Measurements from ENCODE around the gene GLP2R.

GLP2R gene

DNA sequence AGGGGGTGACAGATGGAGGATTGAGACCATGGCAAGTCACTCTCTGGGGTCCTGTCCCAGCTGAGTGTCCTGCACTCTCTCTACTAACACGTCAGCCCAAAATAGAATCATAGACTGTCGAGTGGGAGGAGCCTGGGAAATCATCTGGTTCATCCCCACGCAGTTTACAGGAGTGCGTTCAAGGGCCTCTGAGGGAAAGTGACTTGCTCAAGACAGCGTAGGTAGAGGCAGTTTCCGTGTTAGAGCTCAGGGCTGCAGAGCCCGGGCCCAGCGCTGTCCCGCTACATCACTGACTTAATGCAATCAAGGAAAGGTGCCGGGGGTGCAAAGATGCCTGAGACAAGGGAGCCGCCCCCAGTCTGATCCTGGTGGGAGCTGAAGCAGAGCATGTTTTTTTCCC is 14.2 kb upstream of the GLP2R start:
- DNase-seq: no peak

DNA sequence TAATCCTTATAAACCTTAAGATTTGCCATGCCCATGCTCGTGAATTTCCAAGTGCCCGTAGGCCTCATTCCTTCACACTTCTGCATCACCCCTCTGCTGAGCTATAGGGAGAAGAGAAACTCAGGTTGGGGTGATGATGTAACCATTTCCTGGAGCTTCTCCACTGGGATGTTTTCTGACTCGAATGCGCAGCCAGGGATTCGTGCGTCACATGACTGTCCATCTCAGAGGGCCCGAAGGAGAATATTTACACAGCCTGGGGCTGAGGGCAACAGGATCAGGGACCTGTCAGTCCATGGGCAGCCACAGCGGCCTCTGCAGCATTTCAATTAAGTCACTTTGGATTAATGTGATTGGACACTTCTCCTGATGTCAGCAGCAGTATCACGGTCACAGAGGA is 12.6 kb upstream of the GLP2R start:
- DNase-seq: no peak

DNA sequence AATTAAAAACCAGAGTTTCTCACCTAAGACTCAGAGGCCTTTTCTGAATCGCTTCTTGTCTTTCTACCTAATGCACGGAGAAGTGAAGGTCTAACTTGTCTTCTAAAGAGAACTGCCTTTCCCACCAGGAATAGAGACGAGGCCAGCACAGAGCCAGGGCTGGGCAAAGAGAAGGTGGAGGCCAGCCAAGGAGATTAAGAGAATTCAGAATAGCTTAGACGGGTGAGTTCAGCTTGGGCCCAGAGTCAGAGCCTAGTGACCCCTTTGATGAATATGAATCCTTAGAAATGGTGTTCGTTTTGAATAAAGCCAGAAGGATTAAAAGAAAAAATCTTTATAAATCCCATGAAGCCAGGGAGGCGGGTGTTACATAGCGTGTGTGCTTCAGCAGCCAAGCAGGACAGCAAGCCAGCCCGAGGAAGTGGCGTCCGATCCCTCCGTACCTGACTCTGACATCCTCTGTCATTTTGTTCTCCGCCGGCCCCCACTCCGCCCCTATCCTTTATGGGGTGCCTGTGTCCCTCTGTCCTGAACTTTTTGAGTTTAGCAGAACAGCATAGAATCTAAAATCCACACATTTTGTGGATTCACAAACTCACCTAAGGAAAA is 11.3 kb upstream of the GLP2R start:
- DNase-seq: no peak

DNA sequence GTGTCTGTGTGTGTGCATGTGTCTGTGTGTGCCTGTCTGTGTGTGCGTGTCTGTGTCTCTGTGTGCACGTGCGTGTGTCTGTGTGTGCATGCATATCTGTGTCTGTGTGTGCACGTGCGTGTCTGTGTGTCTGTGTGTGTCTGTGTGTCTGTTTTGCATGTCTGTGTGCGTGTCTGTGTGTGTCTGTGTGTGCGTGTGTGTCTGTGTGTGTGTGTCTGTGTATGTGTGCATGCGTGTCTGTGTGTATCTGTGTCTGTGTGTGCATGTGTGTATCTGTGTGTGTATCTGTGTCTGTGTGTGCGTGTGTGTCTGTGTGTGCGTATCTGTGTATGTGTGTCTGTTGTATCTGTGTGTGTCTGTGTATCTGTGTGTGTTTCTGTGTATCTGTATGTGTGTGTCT is 9.3 kb upstream of the GLP2R start:
- no peak for DNase-seq

DNA sequence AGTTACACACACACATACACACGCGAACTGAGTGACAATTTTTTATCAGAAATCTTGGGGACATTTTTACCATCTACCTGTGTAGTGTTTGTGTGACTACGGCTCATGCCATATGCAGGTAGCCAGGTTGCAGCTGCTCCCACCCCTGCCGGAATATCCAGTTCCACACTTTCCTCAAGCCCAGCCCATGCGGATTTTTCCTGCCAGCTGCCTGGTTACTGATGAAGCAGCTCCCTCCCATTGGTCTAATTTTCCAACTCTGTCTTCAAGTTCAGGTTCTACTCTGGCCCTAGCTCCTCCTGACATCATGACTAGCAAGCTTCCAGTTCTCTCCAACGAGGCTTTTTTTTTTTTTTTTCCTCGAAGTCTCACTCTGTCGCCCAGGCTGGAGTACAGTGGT is 8.6 kb upstream of the GLP2R start:
- DNase-seq: peak in 23 of 56 donors; percentile 1 to 52 (median 18)

DNA sequence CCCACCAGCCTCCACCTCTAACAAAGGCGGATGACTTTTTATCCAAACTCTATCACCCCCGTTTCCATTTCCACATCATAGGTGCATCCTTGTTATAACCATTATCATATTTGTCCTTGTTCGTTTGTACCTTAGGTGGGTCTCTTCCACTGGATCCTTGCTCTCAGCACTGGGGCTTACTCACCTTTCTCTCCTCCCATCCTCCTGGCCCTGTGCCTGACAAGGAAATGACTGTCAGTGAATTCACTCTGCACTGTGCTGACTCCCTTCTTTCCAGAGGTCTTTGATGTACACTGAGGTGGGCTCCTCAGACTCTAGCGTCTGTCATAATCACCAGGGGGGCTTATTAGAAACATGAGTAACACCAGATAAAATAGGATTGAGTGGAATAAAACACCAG is 7.0 kb upstream of the GLP2R start:
- DNase-seq: no peak

DNA sequence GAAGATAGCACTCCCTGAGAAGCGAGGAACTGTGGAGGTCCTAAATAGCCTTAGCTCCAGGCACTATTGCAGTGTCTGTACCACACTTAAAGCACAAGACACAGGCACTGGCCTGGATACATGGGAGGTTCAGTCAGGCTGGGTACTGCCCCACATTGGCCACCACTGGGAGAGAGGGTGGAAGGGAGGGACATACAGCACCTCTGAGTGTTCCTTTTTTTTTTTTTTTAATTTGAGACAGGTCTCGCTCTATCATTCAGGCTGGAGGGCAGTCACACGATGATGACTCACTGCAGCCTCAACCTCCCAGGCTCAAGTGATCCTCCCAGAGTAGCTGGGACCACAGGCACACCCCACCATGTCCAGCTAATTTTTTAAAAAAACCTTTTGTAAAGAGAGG is 5.3 kb upstream of the GLP2R start:
- no peak for DNase-seq

DNA sequence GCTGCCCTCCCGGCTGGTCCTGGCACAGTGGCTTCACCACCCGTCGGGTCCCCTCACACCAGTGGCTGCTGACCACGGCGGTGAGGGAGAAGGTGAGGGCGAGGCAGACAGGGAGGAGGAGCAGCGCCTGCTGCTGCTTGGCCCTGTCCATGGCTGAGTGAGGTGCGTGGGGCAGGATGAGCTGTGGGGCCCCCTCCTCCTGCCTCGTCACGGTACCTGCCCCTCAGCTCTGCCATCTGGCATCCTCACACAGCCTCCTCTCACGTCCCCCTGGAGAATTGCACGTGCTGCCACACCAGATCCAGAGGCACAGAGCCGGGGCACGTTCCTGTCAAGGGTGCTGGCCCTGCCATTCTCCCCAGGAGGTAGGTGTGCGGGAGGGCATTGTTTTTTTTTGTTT is 3.8 kb upstream of the GLP2R start, which contains the start of gene GSG1L2:
Gene GSG1L2 (minus strand): TSS at position 159 of the 400 bp plus-strand sequence. CDS start 8 bp downstream, at position 151.
- DNase-seq: no peak

DNA sequence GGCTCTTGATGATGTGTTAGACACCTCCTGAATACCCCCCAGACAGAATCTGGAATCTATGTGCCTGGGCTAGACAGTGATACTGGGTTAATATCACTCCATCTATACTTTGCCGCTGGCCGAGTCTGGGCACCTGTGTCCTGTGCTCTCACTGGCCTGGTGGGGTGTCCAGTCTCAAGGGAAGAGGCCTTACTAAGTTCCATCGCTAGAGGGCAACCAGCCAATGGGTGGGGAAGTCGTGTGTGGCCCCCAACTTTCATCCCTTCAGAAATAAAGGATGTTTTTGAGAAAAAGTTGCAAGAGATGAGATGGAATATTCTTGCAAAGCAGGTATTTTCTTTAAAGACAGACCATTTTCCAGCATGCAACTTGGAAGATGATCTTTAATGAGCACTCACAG is 1.6 kb upstream of the GLP2R start:
- no peak for DNase-seq

DNA sequence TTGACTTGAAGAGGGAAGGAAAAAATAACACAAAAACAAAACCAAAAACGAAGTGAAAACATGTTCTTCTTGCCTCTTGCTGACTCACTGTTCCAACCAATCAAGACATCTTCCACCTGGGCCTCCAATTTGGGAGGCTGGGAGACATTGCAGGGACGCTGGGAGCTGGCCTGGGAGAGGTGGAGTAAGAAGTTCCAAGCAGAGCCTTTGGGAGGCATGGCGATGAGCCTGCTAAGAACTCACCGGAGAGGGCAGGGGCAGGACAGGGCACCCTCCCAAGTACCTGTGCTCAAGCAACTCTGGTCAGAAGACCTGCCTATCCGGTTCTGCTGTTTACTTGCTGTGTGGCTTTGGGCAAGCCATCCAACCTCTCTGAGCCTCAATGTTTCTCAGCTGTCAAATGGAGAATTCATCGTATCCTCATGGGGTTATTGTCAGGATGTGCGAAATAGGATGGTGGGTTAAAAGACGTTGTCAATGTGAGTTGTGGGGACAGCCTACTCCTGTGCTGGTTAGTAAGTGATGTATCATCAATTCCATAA is 856 bp upstream of the GLP2R start:
- no peak for DNase-seq

DNA sequence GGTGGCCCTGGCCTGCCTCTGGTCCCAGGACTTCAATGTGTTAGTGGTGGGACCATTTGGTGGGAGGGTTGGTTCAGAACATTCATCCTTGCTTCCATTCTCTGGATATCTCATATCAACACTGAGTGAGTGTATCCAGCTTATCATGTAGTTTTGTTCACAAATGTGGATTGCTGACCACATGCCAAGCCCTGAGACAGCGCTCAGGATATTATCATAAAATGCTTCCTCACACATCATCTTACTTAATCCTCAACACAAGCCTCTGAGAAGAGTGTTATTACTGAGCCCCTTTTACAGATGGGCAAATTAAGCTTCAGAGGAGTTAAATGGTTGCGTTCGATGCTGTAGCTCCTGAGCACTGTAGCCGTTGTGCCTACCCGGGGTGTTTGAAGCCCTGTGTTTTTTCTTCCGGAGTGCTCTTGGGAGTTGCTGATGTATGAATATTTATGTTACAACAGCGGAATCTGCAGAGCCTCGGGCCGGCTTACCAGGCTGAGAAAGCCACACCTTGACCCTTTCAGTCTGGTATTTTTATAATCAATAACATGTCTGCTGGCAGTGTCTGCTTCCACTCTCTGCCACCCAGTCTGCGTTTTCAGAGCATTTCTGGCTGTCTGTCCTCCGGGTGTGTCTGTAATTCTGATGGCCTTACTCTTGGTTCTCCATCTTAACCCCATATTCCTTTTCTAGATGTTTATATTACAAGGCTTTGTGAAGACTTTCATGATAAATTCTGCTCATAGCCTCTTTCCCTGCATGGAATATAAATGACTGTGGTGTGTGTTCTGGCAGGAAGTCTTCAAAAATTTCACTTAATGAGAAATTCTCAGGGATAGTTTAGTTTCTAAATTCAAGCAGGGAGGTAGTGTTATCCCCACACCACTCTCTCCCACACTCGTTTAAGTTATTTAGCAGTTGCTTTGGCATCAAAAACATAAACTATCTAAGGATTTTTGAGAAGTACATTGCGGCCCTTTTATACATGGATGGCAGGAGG is 2.9 kb downstream of the GLP2R start:
- DNase-seq: no peak

DNA sequence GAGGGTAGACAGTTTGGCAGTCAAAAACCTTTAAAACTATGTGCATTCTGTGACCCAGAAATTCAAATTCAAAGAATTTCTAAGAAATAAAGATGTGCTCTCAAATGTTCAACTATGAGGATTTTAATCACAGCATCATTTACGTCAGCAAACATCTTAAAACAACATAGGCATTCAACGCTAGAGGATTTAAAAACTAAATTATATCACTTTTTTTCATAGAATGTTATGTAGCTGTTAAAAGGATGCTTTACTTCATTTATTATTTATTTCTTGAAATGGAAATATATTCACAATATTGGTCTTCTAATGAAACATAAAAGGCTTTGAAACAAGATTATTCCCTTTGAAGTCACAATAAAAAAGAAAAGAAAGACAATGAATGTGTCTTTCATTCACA is 3.6 kb downstream of the GLP2R start:
- DNase-seq: no peak

DNA sequence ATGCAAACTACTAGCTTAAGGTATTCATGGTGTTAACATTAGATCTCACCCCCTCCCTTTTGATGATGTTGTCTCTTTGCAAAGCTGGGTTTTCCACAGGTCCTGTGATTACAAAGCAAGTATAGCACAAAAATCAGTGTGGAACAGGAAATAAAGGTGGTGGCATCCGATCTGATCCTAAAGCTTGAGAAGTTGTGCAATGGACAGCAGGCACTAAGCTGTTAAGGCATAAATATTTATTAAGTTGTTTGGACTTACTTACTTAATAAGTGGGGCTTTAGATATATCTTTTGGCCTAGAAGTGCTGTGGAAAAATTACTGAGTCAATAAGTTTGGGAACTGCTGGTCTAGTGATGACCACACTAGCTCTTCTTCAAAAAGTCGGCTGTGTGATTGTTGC is 5.0 kb downstream of the GLP2R start:
- no peak for DNase-seq

DNA sequence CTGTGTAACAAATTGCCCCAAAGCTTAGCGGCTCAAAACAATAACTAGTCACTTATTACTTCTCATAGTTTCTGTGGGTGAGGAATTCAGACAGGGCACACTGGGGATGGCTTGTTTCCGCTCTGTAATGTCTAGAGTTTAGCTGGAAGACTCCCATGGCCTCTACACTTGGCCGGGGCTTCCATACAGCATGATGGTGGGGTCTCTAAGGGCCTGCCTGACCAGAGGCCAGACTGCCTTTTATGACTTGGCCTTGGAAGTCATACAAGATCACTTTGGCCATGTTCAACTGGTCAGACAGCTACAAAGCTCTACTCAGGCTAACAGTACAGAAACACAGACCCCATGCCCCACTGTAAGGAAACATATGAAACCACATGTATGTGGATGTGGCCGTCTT is 8.2 kb downstream of the GLP2R start:
- no peak for DNase-seq

DNA sequence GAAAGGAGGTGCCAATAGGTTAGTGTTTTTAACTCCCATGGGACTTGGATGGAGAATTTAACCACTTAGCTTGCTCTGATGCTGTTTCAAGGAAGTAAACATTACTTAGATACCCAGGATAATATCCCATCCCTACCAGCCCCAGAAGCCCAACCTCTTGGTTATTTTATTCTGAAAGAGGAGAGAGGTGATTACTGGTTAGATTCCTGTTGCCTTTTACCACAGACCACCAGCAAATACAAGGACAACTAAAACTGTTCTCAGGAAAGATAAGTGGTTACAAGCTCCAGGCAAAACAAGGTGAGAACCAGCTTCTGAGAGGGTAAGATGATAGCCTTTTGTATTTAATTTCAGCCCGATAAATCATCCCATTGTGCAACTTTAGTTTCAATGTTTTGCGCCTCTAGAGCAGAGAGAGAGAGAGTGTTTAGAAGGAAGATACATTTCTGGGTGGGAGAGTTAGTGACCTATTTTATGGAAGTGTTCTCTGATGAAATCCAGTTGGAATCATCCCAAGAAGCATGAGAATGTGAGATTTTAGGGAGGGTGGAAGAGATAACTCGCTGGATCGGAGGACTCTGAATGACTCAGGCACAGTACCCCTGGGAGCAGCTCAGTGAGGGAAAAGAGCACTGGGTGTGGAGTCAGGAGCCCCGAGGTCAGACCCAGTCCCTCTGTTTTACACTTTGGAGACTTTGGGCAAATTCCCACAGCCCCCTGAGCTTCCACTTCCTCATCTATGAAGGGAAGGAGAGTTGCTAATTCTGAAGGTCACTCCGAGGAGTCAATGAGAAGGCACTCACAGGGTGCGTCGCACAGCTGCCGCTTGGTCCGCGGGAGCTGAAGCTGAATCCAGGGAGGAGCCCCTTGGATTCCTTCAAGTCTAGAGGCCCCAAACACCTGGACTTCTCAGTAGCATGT is 12.1 kb downstream of the GLP2R start:
- DNase-seq: no peak

DNA sequence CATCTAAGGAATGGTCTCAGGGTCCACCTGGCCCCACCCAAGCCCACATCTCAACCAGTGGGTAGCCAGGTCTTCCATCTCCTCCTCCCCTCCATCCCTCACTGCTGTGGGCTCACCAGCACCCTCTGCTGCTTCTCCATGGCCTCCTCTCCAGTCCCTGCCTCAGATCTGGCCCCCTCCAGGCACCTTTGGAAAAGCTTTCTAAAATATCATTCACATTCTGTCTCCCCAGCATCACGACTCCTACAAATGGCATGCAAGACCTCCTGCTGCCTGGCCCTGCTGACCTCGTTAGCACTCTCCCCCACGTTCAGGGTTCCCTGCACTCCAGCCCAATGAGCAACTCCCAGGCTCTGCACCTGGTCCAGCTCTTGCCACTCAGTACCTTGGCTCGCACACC is 13.7 kb downstream of the GLP2R start:
- DNase-seq: no peak

DNA sequence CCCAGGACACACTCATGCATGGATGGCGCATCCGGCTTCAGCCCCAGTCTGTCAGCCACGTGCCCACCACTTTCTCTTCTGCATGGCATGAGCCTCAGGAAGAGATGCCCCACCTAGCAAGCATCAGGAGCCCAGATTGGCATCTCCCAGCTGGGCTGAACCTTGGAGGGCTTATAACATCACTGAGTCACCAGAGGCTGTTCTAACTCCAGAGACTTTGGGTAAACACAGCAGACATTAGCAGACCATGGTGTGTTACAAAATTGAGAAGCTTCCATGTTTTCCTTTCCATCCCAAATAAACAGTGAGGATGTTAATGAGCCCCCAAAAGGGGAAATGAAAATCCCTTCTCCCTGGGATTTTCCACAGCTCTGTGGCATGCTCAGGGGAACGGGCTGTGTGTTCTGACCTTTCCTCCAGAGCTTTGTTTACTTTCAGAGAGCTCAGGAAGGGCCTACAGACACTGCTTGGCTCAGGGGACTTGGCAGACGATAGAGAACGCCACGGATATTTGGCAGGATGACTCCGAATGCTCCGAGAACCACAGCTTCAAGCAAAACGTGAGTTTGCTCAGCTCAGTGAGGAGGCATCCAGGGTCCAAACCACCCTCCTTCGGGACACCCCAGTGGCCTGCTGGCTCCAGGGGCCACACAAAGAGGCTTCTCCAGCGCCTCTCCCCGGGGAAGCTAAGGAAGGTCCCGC is 16.5 kb downstream of the GLP2R start:
- DNase-seq: peak in 21 of 56 donors; percentile 1 to 53 (median 14)

DNA sequence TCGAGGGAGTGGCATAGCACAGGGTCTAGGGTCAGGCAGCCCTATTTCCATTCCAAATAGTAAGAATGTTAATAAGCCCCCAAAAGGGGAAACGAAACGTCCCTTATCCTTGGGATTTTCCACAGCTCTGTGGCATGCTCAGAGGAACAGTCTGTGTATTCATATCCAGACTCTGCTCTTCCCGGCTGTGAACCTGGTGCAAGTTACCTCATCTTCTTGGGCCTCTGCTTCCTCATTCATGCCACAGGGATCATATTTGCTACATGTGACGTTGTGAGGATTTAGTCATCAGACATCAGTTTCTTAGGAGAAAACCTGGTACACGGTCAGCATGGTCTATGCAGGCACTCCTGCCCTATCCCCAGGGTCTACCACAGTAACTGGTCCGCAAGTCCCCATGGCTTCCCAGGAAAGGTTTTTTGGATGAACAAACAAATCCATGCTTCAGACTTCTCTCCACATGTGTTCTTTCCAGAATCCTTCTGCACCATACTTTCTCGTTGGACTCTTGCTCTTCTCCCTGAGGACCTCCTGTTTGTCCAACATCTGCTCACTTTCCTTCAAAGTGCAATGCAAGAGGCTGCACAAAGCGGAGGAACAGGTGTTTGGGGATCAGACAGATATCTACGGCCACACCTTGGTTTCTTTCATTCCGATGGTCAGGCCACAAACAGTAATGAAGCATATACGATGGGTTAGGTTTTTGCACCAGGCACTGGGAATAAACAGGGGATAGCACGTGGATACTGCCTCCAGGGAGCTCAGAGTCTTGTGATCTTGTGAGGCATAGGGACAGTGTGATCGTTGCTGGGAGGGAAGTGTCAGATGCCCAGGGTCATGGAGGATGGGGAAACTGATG is 17.7 kb downstream of the GLP2R start:
- no peak for DNase-seq

DNA sequence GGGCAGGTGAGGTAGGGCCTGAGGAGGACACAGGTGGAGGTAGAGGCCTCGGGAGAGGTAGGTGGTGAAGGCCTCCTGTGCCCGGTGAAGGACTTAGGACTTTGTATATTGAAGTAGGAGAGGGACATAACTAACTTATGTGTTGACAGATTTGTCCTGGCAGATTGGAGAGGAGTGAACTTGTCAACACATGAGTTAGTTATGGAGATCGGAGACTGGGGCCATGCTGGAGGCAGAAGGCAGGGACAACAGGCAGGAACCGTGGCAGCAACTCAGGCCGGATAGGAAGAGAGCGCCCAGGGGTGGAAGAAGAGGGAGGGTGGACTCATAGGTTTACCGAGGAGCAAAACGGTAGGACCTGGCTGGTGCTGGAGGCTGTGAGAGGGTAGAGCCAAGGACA is 18.4 kb downstream of the GLP2R start:
- DNase-seq: no peak

DNA sequence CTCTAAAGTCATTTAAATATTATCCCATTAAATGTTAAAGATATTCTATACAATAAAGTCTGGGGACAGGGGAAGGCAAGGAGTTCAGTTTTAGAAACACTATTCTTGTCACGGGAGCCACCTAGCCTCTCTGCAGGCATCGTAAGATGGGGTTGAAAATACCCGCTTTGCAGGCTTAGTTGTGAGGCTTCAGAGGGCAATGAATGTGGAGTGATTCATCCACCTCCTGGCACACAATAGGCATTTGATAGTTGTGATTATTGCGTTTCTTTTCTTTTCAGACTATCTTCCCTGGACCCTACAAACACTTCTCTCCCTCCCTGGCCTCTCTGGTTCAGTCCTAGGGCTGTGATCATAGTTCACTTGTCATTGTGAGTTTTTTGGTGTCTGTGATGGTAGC is 19.6 kb downstream of the GLP2R start:
- no peak for DNase-seq
